AG09319 (cell line): ENCODE data around the gene IFNL1.
A peak's percentile ranks its signal among the peaks of the same experiment; 100 is the strongest.
"Not testable (repeated sequence)": the region's sequence is repeated elsewhere in the genome, so short reads cannot be mapped to it uniquely, and the experiment has no call there.

Source experiments
- DNase-seq: peaks from one replicate; pipeline ENCODE4 v3.0.0-alpha.2; 2010; ENCODE audit warnings: low read depth; ENCODE audit errors: extremely low read depth
- CTCF ChIP-seq: IDR thresholded peaks from 2 replicates; pipeline ENCODE4 v1.5.1; 2011; ENCODE audit warnings: low read depth, mild to moderate bottlenecking, inconsistent platforms, low read length, moderate library complexity

Gene IFNL1

GRCh38 chr19:39328046-39328705, 32.0 kb downstream of the IFNL1 start:
- no peak for DNase-seq
- peak; percentile 98 for TF ChIP-seq CTCF

- DNase-seq, result no peak
- no peak for TF ChIP-seq CTCF
These were observed 33.7 kb downstream of the IFNL1 start for GRCh38 chr19:39329948-39330347.

GRCh38 chr19:39332293-39332692, 36.1 kb downstream of the IFNL1 start:
- no peak for DNase-seq
- TF ChIP-seq CTCF, result no peak

GRCh38 chr19:39332738-39333137, 36.5 kb downstream of the IFNL1 start:
- not testable (repeated sequence) for DNase-seq

- DNase-seq, result no peak
- TF ChIP-seq CTCF, result no peak
These were observed 37.3 kb downstream of the IFNL1 start for GRCh38 chr19:39333507-39333906.

- no peak for DNase-seq
- TF ChIP-seq CTCF, result no peak
These were observed 38.3 kb downstream of the IFNL1 start for GRCh38 chr19:39334444-39334976.

- no peak for DNase-seq
These were observed 39.0 kb downstream of the IFNL1 start for GRCh38 chr19:39335168-39335548.

More at GRCh38 chr19:39335168-39335548, 39.0 kb downstream of the IFNL1 start:
- TF ChIP-seq CTCF, result no peak
